KMS-11 (cell line): ENCODE data around the gene KCTD7.

Source experiments
- H2AFZ ChIP-seq: fragments of 200-600 bp; sonication (generic); 2 replicates; pipeline ENCODE4 v1.6.1; 2016; ENCODE audit warnings: antibody characterized with exemption, mixed run types, low read depth
- H3K27ac ChIP-seq: fragments of 200-600 bp; sonication (generic); 2 replicates; pipeline ENCODE4 v1.6.1; 2016; ENCODE audit warnings: mild to moderate bottlenecking, mixed run types
- H3K27me3 ChIP-seq: fragments of 200-600 bp; sonication (generic); 2 replicates; pipeline ENCODE4 v1.6.1; 2017; ENCODE audit warnings: mild to moderate bottlenecking, low read depth, mixed run types, moderate library complexity; ENCODE audit not compliant: insufficient read depth
- H3K36me3 ChIP-seq: fragments of 200-600 bp; sonication (generic); 2 replicates; pipeline ENCODE4 v1.6.1; 2017; ENCODE audit warnings: mild to moderate bottlenecking, mixed run types; ENCODE audit not compliant: insufficient read depth
- H3K4me1 ChIP-seq: fragments of 200-600 bp; sonication (generic); 2 replicates; pipeline ENCODE4 v1.6.1; 2016; ENCODE audit warnings: mild to moderate bottlenecking, low read depth, mixed run types; ENCODE audit not compliant: poor library complexity, severe bottlenecking
- H3K4me2 ChIP-seq: fragments of 200-600 bp; sonication (generic); 2 replicates; pipeline ENCODE4 v1.7.0; 2016; ENCODE audit warnings: mild to moderate bottlenecking, mixed run types
- H3K4me3 ChIP-seq: fragments of 200-600 bp; sonication (generic); IDR thresholded peaks from 2 replicates; pipeline ENCODE4 v1.6.1; 2017; ENCODE audit warnings: low read depth, low read length, mixed read lengths; ENCODE audit not compliant: insufficient read depth
- H3K79me2 ChIP-seq: fragments of 200-600 bp; sonication (generic); 2 replicates; pipeline ENCODE4 v1.6.1; 2016; ENCODE audit warnings: low read depth, mixed run types; ENCODE audit not compliant: insufficient read depth
- H3K9ac ChIP-seq: fragments of 200-600 bp; sonication (generic); 2 replicates; pipeline ENCODE4 v1.6.1; 2016; ENCODE audit warnings: mild to moderate bottlenecking, mixed run types
- H4K20me1 ChIP-seq: fragments of 200-600 bp; sonication (generic); 2 replicates; pipeline ENCODE4 v1.6.1; 2016; ENCODE audit warnings: mild to moderate bottlenecking, mixed run types; ENCODE audit not compliant: insufficient read depth
- TF ChIP-seq, protein P1 (sequence below): fragments of 200-600 bp; sonication (generic); conservative IDR thresholded peaks from 2 replicates; pipeline ENCODE4 v1.6.1; 2017; ENCODE audit warnings: low read depth, mild to moderate bottlenecking, antibody characterized with exemption, low read length, moderate library complexity, mixed read lengths

KCTD7 gene

DNA sequence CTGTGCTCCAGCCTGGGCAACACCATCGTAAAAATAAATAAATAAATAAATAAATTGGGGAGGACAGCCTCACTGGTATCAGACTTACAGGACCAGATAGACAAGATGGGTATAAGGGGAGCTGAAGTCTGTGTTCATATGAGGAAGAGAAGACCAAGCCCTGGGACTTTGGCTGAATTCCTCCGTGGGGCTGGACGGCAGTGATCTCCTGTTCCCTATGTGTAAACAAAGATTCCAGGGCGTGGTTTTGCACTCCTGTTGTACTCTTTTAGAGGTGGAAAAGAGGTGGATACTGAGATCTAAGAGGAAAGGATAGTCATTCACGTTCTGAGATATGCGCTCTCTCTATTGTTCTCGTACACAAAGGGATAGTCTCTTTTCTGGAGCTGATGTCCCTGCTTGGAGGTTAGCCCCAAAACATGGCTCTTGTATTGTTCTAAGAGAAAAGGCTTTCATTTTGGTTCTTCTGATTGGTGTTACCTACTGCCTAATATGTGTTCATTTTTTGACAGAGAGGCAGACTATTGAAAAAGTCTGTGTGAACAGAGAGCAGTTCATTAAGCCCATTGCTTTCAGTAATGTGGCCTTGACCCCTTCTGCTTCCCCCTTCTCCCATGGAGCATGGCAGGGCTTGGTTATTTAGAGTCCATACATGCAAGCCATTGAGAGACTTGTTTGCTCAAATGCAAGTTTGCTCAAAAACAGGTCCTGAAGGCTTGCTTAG lies 12.3 kb downstream of the KCTD7 start:
- H3K9ac ChIP-seq, result no peak overlapping the region
- TF ChIP-seq, protein P1, sequence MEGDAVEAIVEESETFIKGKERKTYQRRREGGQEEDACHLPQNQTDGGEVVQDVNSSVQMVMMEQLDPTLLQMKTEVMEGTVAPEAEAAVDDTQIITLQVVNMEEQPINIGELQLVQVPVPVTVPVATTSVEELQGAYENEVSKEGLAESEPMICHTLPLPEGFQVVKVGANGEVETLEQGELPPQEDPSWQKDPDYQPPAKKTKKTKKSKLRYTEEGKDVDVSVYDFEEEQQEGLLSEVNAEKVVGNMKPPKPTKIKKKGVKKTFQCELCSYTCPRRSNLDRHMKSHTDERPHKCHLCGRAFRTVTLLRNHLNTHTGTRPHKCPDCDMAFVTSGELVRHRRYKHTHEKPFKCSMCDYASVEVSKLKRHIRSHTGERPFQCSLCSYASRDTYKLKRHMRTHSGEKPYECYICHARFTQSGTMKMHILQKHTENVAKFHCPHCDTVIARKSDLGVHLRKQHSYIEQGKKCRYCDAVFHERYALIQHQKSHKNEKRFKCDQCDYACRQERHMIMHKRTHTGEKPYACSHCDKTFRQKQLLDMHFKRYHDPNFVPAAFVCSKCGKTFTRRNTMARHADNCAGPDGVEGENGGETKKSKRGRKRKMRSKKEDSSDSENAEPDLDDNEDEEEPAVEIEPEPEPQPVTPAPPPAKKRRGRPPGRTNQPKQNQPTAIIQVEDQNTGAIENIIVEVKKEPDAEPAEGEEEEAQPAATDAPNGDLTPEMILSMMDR, result no peak
- H3K79me2 ChIP-seq, result no peaks in the 10 kb centered on the region
- no peak overlapping the region for H3K4me2 ChIP-seq
- H4K20me1 ChIP-seq, result no peaks in the 10 kb centered on the region
- no peaks in the 10 kb centered on the region for H3K27me3 ChIP-seq
- H3K4me3 ChIP-seq, result no peak overlapping the region
- H3K36me3 ChIP-seq, result no peaks in the 10 kb centered on the region
- no peaks in the 10 kb centered on the region for H3K4me1 ChIP-seq
- H3K27ac ChIP-seq, result no peak overlapping the region
- no peak overlapping the region for H2AFZ ChIP-seq

DNA sequence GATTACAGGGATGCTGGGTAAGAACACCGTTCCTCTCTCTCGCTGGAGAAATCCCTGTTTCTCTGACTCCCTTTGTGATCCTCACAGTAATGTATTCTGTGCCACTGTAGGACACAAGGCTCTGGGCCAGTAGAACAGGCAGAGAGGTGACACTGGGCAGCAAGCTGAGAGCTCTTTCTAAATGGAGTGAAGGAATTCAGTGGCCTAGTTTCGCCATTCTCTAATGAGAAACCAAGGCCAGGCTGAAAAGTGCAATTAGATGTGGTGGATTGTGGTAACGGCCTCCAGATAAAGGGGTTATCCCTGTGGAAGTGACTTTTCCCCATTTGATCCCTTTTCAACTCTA lies 12.8 kb downstream of the KCTD7 start:
- H3K4me1 ChIP-seq, result no peaks in the 10 kb centered on the region
- H2AFZ ChIP-seq, result no peak overlapping the region
- no peaks in the 10 kb centered on the region for H3K36me3 ChIP-seq
- no peak overlapping the region for H3K9ac ChIP-seq
- TF ChIP-seq, protein P1, result no peak
- no peaks in the 10 kb centered on the region for H3K27me3 ChIP-seq
- H3K27ac ChIP-seq, result no peak overlapping the region
- no peak overlapping the region for H3K4me2 ChIP-seq
- H4K20me1 ChIP-seq, result no peaks in the 10 kb centered on the region
- no peaks in the 10 kb centered on the region for H3K79me2 ChIP-seq
- no peak overlapping the region for H3K4me3 ChIP-seq

DNA sequence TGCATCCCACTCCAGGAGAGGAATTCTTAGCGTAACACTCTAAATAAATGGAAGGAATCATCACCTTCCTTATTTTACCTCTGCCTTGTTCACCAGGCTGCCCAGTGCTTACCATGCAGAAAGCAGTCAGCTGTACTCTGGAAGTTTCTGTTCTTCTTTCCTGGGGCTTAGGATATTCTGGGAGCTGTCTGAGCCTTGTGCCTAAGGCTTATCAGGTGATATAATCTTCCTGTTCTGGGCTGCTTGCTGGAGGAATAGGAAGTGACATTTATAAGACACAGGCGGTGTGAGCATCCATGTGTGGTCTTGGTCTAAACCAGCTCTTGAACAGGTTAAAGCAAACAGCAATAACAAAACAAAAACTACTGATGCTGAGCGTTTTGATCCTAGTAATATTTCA lies 13.5 kb downstream of the KCTD7 start:
- Histone ChIP-seq H3K36me3 (no peaks in the 10 kb centered on the region), H3K27me3 (no peaks in the 10 kb centered on the region), H3K79me2 (no peaks in the 10 kb centered on the region), H3K9ac (no peak overlapping the region), H4K20me1 (no peaks in the 10 kb centered on the region), H3K4me2 (no peak overlapping the region), H3K27ac (no peak overlapping the region), H2AFZ (no peak overlapping the region), H3K4me1 (no peaks in the 10 kb centered on the region), H3K4me3 (no peak overlapping the region)
- TF ChIP-seq, protein P1, result no peak

DNA sequence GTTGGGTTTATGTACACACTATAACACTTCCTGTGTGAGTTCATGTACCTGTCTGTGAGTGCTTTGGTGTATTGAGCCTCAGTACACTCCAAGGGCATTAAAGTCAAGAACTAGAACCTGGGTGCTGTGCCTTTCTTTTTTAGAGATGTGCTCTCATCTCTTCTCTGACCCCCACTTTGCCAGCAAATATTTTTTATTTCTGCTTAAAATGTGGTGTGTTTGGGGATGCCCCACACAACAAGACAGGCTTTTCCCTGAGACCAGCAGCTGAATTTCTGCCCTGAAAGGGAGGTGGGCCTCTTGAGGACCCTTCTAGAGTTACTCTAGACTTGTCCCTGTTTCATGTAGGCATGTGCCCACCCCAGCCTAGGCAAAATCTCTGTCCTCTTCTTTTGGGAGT lies 14.3 kb downstream of the KCTD7 start:
- H3K9ac ChIP-seq, result no peak overlapping the region
- no peaks in the 10 kb centered on the region for H4K20me1 ChIP-seq
- no peaks in the 10 kb centered on the region for H3K79me2 ChIP-seq
- no peak overlapping the region for H2AFZ ChIP-seq
- no peak overlapping the region for H3K4me3 ChIP-seq
- H3K27ac ChIP-seq, result no peak overlapping the region
- no peaks in the 10 kb centered on the region for H3K4me1 ChIP-seq
- no peaks in the 10 kb centered on the region for H3K36me3 ChIP-seq
- TF ChIP-seq, protein P1, result no peak
- H3K4me2 ChIP-seq, result no peak overlapping the region
- H3K27me3 ChIP-seq, result no peaks in the 10 kb centered on the region
